ENCODE measurements around the gene ADAR.

The ADAR gene

GRCh38 chr1:154615411-154615810, 7.4 kb upstream of the ADAR start:
- no peak for DNase-seq (ENCODE audit: low spot score)

- no peak for DNase-seq (ENCODE audit: low spot score)
These were observed 6.9 kb upstream of the ADAR start for GRCh38 chr1:154614901-154615300.

- DNase-seq (ENCODE audit: low spot score) = no peak
These were observed 6.3 kb upstream of the ADAR start for GRCh38 chr1:154614247-154614646.

GRCh38 chr1:154611150-154611862, 3.3 kb upstream of the ADAR start:
- DNase-seq (ENCODE audit: low spot score) = peak; percentile 56

GRCh38 chr1:154609398-154610380, 1.7 kb upstream of the ADAR start:
- DNase-seq (ENCODE audit: low spot score) = no peak

GRCh38 chr1:154608397-154609270, 648 bp upstream of the ADAR start:
- no peak for DNase-seq (ENCODE audit: low spot score)

GRCh38 chr1:154607106-154607608, 829 bp downstream of the ADAR start:
- no peak for DNase-seq (ENCODE audit: low spot score)

- no peak for DNase-seq (ENCODE audit: low spot score)
These were observed 2.5 kb downstream of the ADAR start for GRCh38 chr1:154605534-154605933.

- DNase-seq (ENCODE audit: low spot score) = no peak
These were observed 4.7 kb downstream of the ADAR start for GRCh38 chr1:154603317-154603716.

- DNase-seq (ENCODE audit: low spot score) = no peak
These were observed 8.3 kb downstream of the ADAR start for GRCh38 chr1:154599658-154600057.

GRCh38 chr1:154598871-154599635, 8.9 kb downstream of the ADAR start:
- DNase-seq (ENCODE audit: low spot score) = no peak

- no peak for DNase-seq (ENCODE audit: low spot score)
These were observed 12.4 kb downstream of the ADAR start for GRCh38 chr1:154595621-154596020.

GRCh38 chr1:154594811-154595210, 13.2 kb downstream of the ADAR start:
- DNase-seq (ENCODE audit: low spot score) = no peak

GRCh38 chr1:154593390-154593789, 14.6 kb downstream of the ADAR start:
- DNase-seq (ENCODE audit: low spot score) = no peak

GRCh38 chr1:154591206-154591605, 16.8 kb downstream of the ADAR start:
- no peak for DNase-seq (ENCODE audit: low spot score)

GRCh38 chr1:154590756-154591155, 17.2 kb downstream of the ADAR start:
- DNase-seq (ENCODE audit: low spot score) = no peak

- no peak for DNase-seq (ENCODE audit: low spot score)
These were observed 18.2 kb downstream of the ADAR start for GRCh38 chr1:154589780-154590179.

GRCh38 chr1:154586641-154587040, 21.3 kb downstream of the ADAR start:
- no peak for DNase-seq (ENCODE audit: low spot score)

- no peak for DNase-seq (ENCODE audit: low spot score)
These were observed 21.8 kb downstream of the ADAR start for GRCh38 chr1:154586231-154586630.

- no peak for DNase-seq (ENCODE audit: low spot score)
These were observed 23.6 kb downstream of the ADAR start for GRCh38 chr1:154584267-154584994.
